HG03139 (cell line): ENCODE results near the gene TPST2.

ENCODE experiments used
- ATAC-seq: cut with Tn5 transposase; IDR thresholded peaks from one replicate; pipeline ENCODE4 v1.9.1; 2021; ENCODE audit not compliant: unreplicated experiment

Gene TPST2

DNA sequence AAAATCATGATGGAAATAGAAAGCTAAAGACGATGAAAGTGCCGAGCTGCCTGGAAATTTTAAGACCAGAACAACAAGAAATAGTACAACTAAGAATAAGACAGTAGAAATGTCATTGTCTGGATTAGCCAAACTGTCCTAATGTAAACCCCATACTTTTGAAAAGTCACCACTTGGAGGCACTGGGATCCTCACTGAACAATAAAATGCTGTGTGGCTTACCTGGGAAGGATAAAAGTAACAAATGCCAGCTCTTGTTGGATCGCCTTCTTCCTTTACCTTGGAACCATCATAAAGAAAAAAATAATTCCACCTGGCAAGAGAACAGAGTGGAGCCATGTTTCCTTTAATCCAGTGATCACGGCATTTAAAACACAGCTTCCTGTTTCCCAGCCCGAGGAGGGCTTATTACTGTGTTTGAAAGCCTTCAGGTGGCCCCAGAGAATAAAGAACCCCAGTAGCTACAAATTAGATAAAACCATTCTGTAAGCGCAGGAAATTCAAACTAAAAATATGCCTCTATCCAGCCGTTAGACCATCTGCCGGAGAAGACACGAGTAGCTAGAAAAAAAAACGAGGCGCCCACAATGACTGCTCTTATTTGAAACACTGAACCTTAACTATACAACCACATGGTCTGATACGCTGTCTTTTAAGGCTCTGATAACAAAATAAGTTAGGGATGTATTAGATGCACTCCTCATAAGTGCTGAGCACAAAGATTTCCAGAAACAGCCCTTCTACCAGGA lies 110.7 kb downstream of the TPST2 start:
- ATAC-seq: no peak

DNA sequence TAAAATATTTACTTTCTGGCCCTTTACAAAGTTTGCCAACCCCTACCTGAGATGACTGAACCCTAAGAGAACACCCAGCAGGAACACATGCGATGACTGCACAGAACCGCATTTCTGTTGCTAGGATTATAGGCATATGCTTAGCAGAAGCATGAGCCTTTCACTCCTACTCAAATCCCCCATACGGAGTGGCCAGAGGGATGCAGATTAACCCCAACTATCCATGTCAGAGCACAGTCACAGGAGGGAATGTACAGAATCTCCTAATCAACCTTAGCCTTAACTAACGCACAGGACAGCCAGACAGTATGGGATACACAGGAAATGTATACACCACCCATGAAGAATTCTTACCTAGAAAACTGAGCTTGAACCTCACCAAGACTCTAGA lies 112.6 kb downstream of the TPST2 start:
- no peak for ATAC-seq

DNA sequence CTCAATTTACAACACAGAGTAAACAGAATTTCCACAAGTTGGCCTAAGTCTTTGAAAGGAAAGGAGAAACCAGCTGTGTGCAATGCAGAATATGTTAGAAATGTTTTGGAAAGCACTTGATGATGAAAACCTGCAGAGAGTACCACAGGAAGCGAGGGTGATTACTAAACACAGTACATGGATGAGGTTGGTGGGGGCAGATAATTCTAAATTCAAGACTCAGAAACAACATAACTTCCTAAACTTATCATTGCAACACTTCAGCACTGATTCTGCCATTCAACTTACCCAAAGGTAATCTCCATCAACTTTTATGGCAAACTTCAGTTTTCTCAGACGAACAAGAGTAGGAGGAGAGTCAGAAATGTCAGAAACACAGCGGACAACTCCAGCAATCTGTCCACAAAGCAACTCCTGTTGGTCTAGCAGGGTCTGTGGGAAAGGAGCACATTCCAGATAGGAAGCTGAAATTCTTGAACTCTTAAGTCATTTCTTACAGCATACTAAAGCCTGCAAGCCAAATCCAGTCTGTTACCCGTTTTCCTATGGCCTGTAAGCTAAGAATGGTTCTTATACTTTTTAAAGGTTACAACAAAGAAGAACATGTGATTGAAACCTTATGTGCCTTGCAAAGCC lies 113.1 kb downstream of the TPST2 start:
- ATAC-seq: no peak

DNA sequence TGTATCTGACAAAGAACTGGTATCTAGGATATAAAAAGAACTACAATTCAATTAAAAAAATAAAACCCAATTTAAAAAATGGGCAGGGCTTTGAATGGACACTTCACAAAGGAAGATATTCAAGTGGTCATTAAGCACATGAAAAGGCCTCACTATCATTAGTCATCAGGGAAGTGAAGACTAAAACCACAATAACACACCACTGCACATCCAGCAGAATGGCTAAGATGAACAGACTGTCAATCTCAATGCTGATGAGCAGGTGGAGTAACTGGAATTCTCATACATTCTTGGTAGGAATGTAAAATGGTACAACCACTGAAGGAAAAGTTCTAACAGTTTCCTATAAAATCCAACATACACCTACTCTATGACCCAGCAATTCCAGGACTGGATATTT lies 115.2 kb downstream of the TPST2 start:
- no peak for ATAC-seq
